ENCODE measurements around the gene ST3GAL5. TPM values are rescaled to one million over a fixed set of nuclear protein-coding genes. Genes with fewer than 3 reads are reported as not detected.

ST3GAL5 gene
- total RNA-seq, 2 experiments from 2014 or later, result 21.1 to 21.5 TPM

GRCh38 chr2:85890522-85891176 lies 1.9 kb upstream of the ST3GAL5 start:
- H3K27ac Mint-ChIP-seq, result peak overlapping the region; percentile 40
- TF ChIP-seq CTCF (IDR thresholded peaks at IDR 0.05), result no peak
- H3K9me3 Mint-ChIP-seq, result peaks cover 7% of the 10 kb centered on the region
- ChIA-PET CTCF (interaction anchor here (0.7 to 9.3 kb wide), 10 partner anchors 13 to 188 kb away, joined by 3 to 129 read pairs (median 5); no protein-coding TSS in a partner anchor), POLR2A (interaction anchor here (0.8 to 5.5 kb wide), 5 partner anchors 36 to 260 kb away, joined by 3 to 23 read pairs (median 4); no protein-coding TSS in a partner anchor)
- H3K27me3 Mint-ChIP-seq, result no peaks in the 10 kb centered on the region
- peaks cover 57% of the 10 kb centered on the region for H3K4me1 Mint-ChIP-seq (ENCODE audit: low read depth)
- ATAC-seq (no peak), DNase-seq (no peak)
- H3K4me3 Mint-ChIP-seq, result peak overlapping the region; percentile 32
- H3K36me3 Mint-ChIP-seq (ENCODE audit: low read depth), result peaks cover 3% of the 10 kb centered on the region
- intact Hi-C loops (cut with micrococcal nuclease), result no loop called here

GRCh38 chr2:85889627-85890281 lies 964 bp upstream of the ST3GAL5 start:
- CTCF ChIA-PET, result interaction anchor here (0.6 to 9.3 kb wide), 30 partner anchors 8 to 219 kb away, joined by 3 to 129 read pairs (median 6); no protein-coding TSS in a partner anchor
- peaks cover 63% of the 10 kb centered on the region for H3K4me1 Mint-ChIP-seq (ENCODE audit: low read depth)
- H3K9me3 Mint-ChIP-seq, result peaks cover 4% of the 10 kb centered on the region
- peak overlapping the region; percentile 94 for H3K4me3 Mint-ChIP-seq
- intact Hi-C loops (cut with micrococcal nuclease), result loop anchor here (5.0 kb wide), 2 partner anchors 37 to 62 kb away; no protein-coding TSS in a partner anchor
- H3K36me3 Mint-ChIP-seq (ENCODE audit: low read depth), result peaks cover 3% of the 10 kb centered on the region
- peak overlapping the region; percentile 92 for H3K27ac Mint-ChIP-seq
- no peak for DNase-seq
- POLR2A ChIA-PET, result interaction anchor here (0.8 to 5.5 kb wide), 9 partner anchors 19 to 207 kb away, joined by 3 to 23 read pairs (median 4); no protein-coding TSS in a partner anchor
- H3K27me3 Mint-ChIP-seq, result no peaks in the 10 kb centered on the region
- no peak for TF ChIP-seq CTCF (IDR thresholded peaks at IDR 0.05)
- ATAC-seq, result no peak

- Mint-ChIP-seq H3K9me3 (peaks cover 4% of the 10 kb centered on the region), H3K27me3 (no peaks in the 10 kb centered on the region), H3K36me3 (ENCODE audit: low read depth) (peaks cover 12% of the 10 kb centered on the region), H3K4me3 (peak overlapping the region; percentile 76), H3K27ac (peak overlapping the region; percentile 80), H3K4me1 (ENCODE audit: low read depth) (peaks cover 63% of the 10 kb centered on the region)
- ChIA-PET POLR2A (interaction anchor here (0.7 to 5.5 kb wide), 12 partner anchors 9 to 218 kb away, joined by 3 to 23 read pairs (median 4); partner anchors contain the start of genes POLR1A and PTCD3), CTCF (interaction anchor here (0.7 to 9.3 kb wide), 27 partner anchors 9 to 191 kb away, joined by 3 to 129 read pairs (median 7); no protein-coding TSS in a partner anchor)
- TF ChIP-seq CTCF (IDR thresholded peaks at IDR 0.05), result no peak
- peak; percentile 64 for DNase-seq
- ATAC-seq, result peak; percentile 23
- intact Hi-C loops (cut with micrococcal nuclease), result loop anchor here (5.0 kb wide), 2 partner anchors 36 to 61 kb away; no protein-coding TSS in a partner anchor
Measured at GRCh38 chr2:85888020-85888683, 638 bp downstream of the ST3GAL5 start.

- CTCF ChIA-PET, result interaction anchor here (0.6 to 9.3 kb wide), 25 partner anchors 8 to 308 kb away, joined by 3 to 129 read pairs (median 6); no protein-coding TSS in a partner anchor
- Mint-ChIP-seq H3K27ac (peak overlapping the region; percentile 80), H3K36me3 (ENCODE audit: low read depth) (peaks cover 17% of the 10 kb centered on the region), H3K9me3 (peaks cover 8% of the 10 kb centered on the region), H3K4me3 (peak overlapping the region; percentile 76), H3K4me1 (ENCODE audit: low read depth) (peaks cover 60% of the 10 kb centered on the region), H3K27me3 (no peaks in the 10 kb centered on the region)
- DNase-seq, result peak; percentile 70
- intact Hi-C loops (cut with micrococcal nuclease), result loop anchor here (2.0 to 5.0 kb wide), 3 partner anchors 35 to 149 kb away; no protein-coding TSS in a partner anchor
- POLR2A ChIA-PET, result interaction anchor here (0.7 to 5.5 kb wide), 12 partner anchors 9 to 219 kb away, joined by 3 to 23 read pairs (median 4); partner anchors contain the start of genes POLR1A and PTCD3
- TF ChIP-seq CTCF (IDR thresholded peaks at IDR 0.05), result no peak
- peak; percentile 45 for ATAC-seq
Measured at GRCh38 chr2:85887566-85888019, 1.2 kb downstream of the ST3GAL5 start.
